ENCODE measurements around the gene SMAP2. TPM values are rescaled to one million over a fixed set of nuclear protein-coding genes. Genes with fewer than 3 reads are reported as not detected.
A peak's percentile ranks its signal among the peaks of the same experiment; 100 is the strongest.

SMAP2 gene
- total RNA-seq, 3 donors from 2014 or later (not counting 1 experiment from before 2014, with no cell fraction given) = 95.0 to 136 (median 127) TPM

- H3K27me3 ChIP-seq (ENCODE audit: control insufficient read depth, insufficient read depth, low read length) = no peaks in the 10 kb centered on the region
- H3K9me3 Mint-ChIP-seq = no peaks in the 10 kb centered on the region
- H3K4me3 ChIP-seq (ENCODE audit: low read length) = no peak overlapping the region
- peak; percentile 92 for TF ChIP-seq CTCF (IDR thresholded peaks at IDR 0.05)
- peak; percentile 78 to 79 (median 79) for ATAC-seq
- WGBS (ENCODE audit: insufficient coverage) = 63% methylated on average over 8 of the region's 11 CpGs
- H3K9me3 ChIP-seq (ENCODE audit: control insufficient read depth, insufficient read depth, low read length) = no peaks in the 10 kb centered on the region
- H3K27ac Mint-ChIP-seq = peak overlapping the region; percentile 84 to 89
- H3K27me3 Mint-ChIP-seq (ENCODE audit: low read depth in 2 of 2) = no peaks in the 10 kb centered on the region
- H3K4me1 Mint-ChIP-seq = peaks cover 30 to 31% of the 10 kb centered on the region in 2 donors
- peaks cover 24% of the 10 kb centered on the region for H3K36me3 ChIP-seq (ENCODE audit: control insufficient read depth, insufficient read depth, low read length)
- peak overlapping the region; percentile 55 for H3K4me3 Mint-ChIP-seq
- DNase-seq = peak in 1 of 2 donors; percentile 88
- H3K27ac ChIP-seq (ENCODE audit: low read length) = peak overlapping the region; percentile 23
- peaks cover 41% of the 10 kb centered on the region for H3K4me1 ChIP-seq (ENCODE audit: control insufficient read depth, insufficient read depth, low read length)
- peaks cover 13% of the 10 kb centered on the region for H3K36me3 Mint-ChIP-seq
- intact Hi-C loops (cut with micrococcal nuclease) = loop anchor here (1.0 to 10.0 kb wide), 7 partner anchors 18 to 330 kb away; partner anchors contain the start of genes SMAP2 and ZMPSTE24
Measured at GRCh38 chr1:40404670-40405462, 31.3 kb downstream of the SMAP2 start.

GRCh38 chr1:40405812-40406211 lies 32.3 kb downstream of the SMAP2 start:
- TF ChIP-seq CTCF (IDR thresholded peaks at IDR 0.05) = no peak
- WGBS (ENCODE audit: insufficient coverage) = 94% methylated on average over 3 of the region's 4 CpGs
- H3K27me3 ChIP-seq (ENCODE audit: control insufficient read depth, insufficient read depth, low read length) = no peaks in the 10 kb centered on the region
- no peak overlapping the region for H3K27ac ChIP-seq (ENCODE audit: low read length)
- no peak overlapping the region for H3K4me3 ChIP-seq (ENCODE audit: low read length)
- intact Hi-C loops (cut with micrococcal nuclease) = loop anchor here (2.0 to 10.0 kb wide), 5 partner anchors 19 to 331 kb away; partner anchors contain the start of gene SMAP2
- DNase-seq (no peak), ATAC-seq (no peak)
- Mint-ChIP-seq H3K4me3 (no peak overlapping the region), H3K36me3 (peaks cover 13% of the 10 kb centered on the region), H3K27me3 (ENCODE audit: low read depth in 2 of 2) (no peaks in the 10 kb centered on the region), H3K9me3 (no peaks in the 10 kb centered on the region), H3K4me1 (peaks cover 22 to 23% of the 10 kb centered on the region in 2 donors), H3K27ac (peak overlapping the region in 1 of 2 donors; percentile 84)
- H3K9me3 ChIP-seq (ENCODE audit: control insufficient read depth, insufficient read depth, low read length) = no peaks in the 10 kb centered on the region
- H3K4me1 ChIP-seq (ENCODE audit: control insufficient read depth, insufficient read depth, low read length) = peaks cover 36% of the 10 kb centered on the region
- H3K36me3 ChIP-seq (ENCODE audit: control insufficient read depth, insufficient read depth, low read length) = peaks cover 34% of the 10 kb centered on the region

- H3K4me3 Mint-ChIP-seq = no peak overlapping the region
- ATAC-seq = no peak
- H3K36me3 Mint-ChIP-seq = peaks cover 13% of the 10 kb centered on the region
Measured at GRCh38 chr1:40407453-40407852, 33.9 kb downstream of the SMAP2 start.

More at GRCh38 chr1:40407453-40407852, 33.9 kb downstream of the SMAP2 start:
- Mint-ChIP-seq H3K27me3 (ENCODE audit: low read depth in 2 of 2) (no peaks in the 10 kb centered on the region), H3K4me1 (peaks cover 13 to 14% of the 10 kb centered on the region in 2 donors), H3K9me3 (no peaks in the 10 kb centered on the region), H3K27ac (peak overlapping the region in 1 of 2 donors; percentile 22)
- intact Hi-C loops (cut with micrococcal nuclease) = loop anchor here (5.0 to 10.0 kb wide), 2 partner anchors 35 to 333 kb away; partner anchors contain the start of gene SMAP2
- DNase-seq = no peak
- Histone ChIP-seq H3K4me3 (ENCODE audit: low read length) (no peak overlapping the region), H3K36me3 (ENCODE audit: control insufficient read depth, insufficient read depth, low read length) (peaks cover 40% of the 10 kb centered on the region), H3K4me1 (ENCODE audit: control insufficient read depth, insufficient read depth, low read length) (peaks cover 23% of the 10 kb centered on the region), H3K9me3 (ENCODE audit: control insufficient read depth, insufficient read depth, low read length) (no peaks in the 10 kb centered on the region), H3K27me3 (ENCODE audit: control insufficient read depth, insufficient read depth, low read length) (no peaks in the 10 kb centered on the region), H3K27ac (ENCODE audit: low read length) (no peak overlapping the region)
- TF ChIP-seq CTCF (IDR thresholded peaks at IDR 0.05) = no peak

Data from natural killer cell (primary cell).